Measurements from ENCODE around the gene TRIM17.

TRIM17 gene

DNA sequence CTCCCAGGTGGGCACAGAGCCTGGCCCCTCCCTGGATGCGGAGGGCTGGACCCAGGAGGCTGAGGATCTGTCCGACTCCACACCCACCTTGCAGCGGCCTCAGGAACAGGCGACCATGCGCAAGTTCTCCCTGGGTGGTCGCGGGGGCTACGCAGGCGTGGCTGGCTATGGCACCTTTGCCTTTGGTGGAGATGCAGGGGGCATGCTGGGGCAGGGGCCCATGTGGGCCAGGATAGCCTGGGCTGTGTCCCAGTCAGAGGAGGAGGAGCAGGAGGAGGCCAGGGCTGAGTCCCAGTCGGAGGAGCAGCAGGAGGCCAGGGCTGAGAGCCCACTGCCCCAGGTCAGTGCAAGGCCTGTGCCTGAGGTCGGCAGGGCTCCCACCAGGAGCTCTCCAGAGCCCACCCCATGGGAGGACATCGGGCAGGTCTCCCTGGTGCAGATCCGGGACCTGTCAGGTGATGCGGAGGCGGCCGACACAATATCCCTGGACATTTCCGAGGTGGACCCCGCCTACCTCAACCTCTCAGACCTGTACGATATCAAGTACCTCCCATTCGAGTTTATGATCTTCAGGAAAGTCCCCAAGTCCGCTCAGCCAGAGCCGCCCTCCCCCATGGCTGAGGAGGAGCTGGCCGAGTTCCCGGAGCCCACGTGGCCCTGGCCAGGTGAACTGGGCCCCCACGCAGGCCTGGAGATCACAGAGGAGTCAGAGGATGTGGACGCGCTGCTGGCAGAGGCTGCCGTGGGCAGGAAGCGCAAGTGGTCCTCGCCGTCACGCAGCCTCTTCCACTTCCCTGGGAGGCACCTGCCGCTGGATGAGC lies 44.3 kb downstream of the TRIM17 start:
- DNase-seq, result peak in 1 of 2 donors; percentile 61
- no peak overlapping the region for H3K27ac ChIP-seq
- TF ChIP-seq, protein P1, sequence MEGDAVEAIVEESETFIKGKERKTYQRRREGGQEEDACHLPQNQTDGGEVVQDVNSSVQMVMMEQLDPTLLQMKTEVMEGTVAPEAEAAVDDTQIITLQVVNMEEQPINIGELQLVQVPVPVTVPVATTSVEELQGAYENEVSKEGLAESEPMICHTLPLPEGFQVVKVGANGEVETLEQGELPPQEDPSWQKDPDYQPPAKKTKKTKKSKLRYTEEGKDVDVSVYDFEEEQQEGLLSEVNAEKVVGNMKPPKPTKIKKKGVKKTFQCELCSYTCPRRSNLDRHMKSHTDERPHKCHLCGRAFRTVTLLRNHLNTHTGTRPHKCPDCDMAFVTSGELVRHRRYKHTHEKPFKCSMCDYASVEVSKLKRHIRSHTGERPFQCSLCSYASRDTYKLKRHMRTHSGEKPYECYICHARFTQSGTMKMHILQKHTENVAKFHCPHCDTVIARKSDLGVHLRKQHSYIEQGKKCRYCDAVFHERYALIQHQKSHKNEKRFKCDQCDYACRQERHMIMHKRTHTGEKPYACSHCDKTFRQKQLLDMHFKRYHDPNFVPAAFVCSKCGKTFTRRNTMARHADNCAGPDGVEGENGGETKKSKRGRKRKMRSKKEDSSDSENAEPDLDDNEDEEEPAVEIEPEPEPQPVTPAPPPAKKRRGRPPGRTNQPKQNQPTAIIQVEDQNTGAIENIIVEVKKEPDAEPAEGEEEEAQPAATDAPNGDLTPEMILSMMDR (IDR thresholded peaks at IDR 0.05), result no peak
- no peaks in the 10 kb centered on the region for H3K36me3 ChIP-seq
- peaks cover 0 to 18% (median 15%) of the 10 kb centered on the region in 4 donors for H3K4me1 ChIP-seq
- peaks cover 0 to 54% of the 10 kb centered on the region in 2 donors for H3K27me3 ChIP-seq
- intact Hi-C loops (cut with DNase I; ENCODE audit: low total_unique reads), result loop anchor here (10.0 kb wide), 1 partner anchor 112 kb away; the partner anchor contains the start of gene RNF187
- no peak overlapping the region for H3K4me3 ChIP-seq
- H3K9me3 ChIP-seq, result no peaks in the 10 kb centered on the region

DNA sequence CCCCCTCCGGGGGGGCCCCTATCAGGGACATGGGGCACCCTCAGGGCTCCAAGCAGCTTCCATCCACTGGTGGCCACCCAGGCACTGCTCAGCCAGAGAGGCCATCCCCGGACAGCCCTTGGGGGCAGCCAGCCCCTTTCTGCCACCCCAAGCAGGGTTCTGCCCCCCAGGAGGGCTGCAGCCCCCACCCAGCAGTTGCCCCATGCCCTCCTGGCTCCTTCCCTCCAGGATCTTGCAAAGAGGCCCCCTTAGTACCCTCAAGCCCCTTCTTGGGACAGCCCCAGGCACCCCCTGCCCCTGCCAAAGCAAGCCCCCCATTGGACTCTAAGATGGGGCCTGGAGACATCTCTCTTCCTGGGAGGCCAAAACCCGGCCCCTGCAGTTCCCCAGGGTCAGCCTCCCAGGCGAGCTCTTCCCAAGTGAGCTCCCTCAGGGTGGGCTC lies 44.9 kb downstream of the TRIM17 start:
- no peaks in the 10 kb centered on the region for H3K36me3 ChIP-seq
- H3K27me3 ChIP-seq, result peaks cover 0 to 60% of the 10 kb centered on the region in 2 donors
- H3K27ac ChIP-seq, result no peak overlapping the region
- intact Hi-C loops (cut with DNase I; ENCODE audit: low total_unique reads), result loop anchor here (10.0 kb wide), 1 partner anchor 113 kb away; the partner anchor contains the start of gene RNF187
- no peaks in the 10 kb centered on the region for H3K9me3 ChIP-seq
- H3K4me3 ChIP-seq, result no peak overlapping the region
- no peak for DNase-seq
- TF ChIP-seq, protein P1 (IDR thresholded peaks at IDR 0.05), result no peak
- H3K4me1 ChIP-seq, result peaks cover 0 to 18% (median 15%) of the 10 kb centered on the region in 4 donors

GRCh38 chr1:228370941-228371740 lies 45.5 kb downstream of the TRIM17 start:
- intact Hi-C loops (cut with DNase I; ENCODE audit: low total_unique reads), result loop anchor here (10.0 kb wide), 1 partner anchor 114 kb away; the partner anchor contains the start of gene RNF187
- peak in 1 of 2 donors; percentile 65 for DNase-seq
- Histone ChIP-seq H3K27me3 (peaks cover 0 to 66% of the 10 kb centered on the region in 2 donors), H3K9me3 (no peaks in the 10 kb centered on the region), H3K36me3 (no peaks in the 10 kb centered on the region), H3K4me3 (no peak overlapping the region), H3K27ac (no peak overlapping the region), H3K4me1 (peaks cover 0 to 18% (median 15%) of the 10 kb centered on the region in 4 donors)
- TF ChIP-seq, protein P1 (IDR thresholded peaks at IDR 0.05), result no peak

DNA sequence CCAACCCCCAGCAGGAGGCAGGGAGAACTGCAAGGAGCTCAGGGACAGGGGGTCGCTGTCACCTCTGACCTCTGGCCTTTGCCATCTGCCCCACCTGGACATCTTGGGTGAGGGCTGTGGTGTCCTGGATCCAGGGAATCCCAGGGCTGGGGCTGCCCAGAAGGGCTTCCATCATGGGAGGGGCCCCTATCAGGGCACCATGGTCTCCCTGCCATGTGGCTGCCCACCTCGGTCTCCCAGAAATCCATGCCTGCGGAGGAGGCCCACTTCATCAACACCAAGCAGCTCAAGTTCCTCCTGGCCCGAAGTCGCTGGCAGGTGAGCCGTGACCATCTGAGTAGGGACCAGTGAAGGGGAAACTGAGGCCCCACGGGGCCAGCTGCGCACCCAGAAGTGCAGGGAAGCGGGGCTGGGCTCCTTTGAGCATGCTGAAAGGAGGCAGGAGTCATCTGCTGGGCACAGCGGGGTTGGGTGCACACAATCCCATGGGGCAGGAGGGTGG lies 46.2 kb downstream of the TRIM17 start:
- Histone ChIP-seq H3K9me3 (no peaks in the 10 kb centered on the region), H3K4me1 (peaks cover 0 to 17% (median 14%) of the 10 kb centered on the region in 4 donors), H3K27me3 (peaks cover 0 to 73% of the 10 kb centered on the region in 2 donors), H3K4me3 (no peak overlapping the region), H3K27ac (no peak overlapping the region), H3K36me3 (no peaks in the 10 kb centered on the region)
- TF ChIP-seq, protein P1 (IDR thresholded peaks at IDR 0.05), result no peak
- intact Hi-C loops (cut with DNase I; ENCODE audit: low total_unique reads), result loop anchor here (10.0 kb wide), 1 partner anchor 114 kb away; the partner anchor contains the start of gene RNF187
- DNase-seq, result peak in 1 of 2 donors; percentile 64

All from tibial artery (tissue), 4 donors.